Choroid plexus epithelial cell (primary cell): ENCODE measurements around the gene TGFBR2.

Source experiments
- DNase-seq: peaks from one replicate; pipeline ENCODE4 v3.0.0-alpha.2; 2010; ENCODE audit warnings: low read depth
- H3K4me3 ChIP-seq: 2 replicates; pipeline ENCODE4 v1.5.1; 2011; ENCODE audit warnings: low read depth, mild to moderate bottlenecking, control low read depth, low read length, moderate library complexity
- TF ChIP-seq, protein P1 (sequence below): conservative IDR thresholded peaks from 2 replicates; pipeline ENCODE4 v1.5.1; 2011; ENCODE audit warnings: low read depth, mild to moderate bottlenecking, control low read depth, inconsistent platforms, low read length, moderate library complexity

TGFBR2 gene

DNA sequence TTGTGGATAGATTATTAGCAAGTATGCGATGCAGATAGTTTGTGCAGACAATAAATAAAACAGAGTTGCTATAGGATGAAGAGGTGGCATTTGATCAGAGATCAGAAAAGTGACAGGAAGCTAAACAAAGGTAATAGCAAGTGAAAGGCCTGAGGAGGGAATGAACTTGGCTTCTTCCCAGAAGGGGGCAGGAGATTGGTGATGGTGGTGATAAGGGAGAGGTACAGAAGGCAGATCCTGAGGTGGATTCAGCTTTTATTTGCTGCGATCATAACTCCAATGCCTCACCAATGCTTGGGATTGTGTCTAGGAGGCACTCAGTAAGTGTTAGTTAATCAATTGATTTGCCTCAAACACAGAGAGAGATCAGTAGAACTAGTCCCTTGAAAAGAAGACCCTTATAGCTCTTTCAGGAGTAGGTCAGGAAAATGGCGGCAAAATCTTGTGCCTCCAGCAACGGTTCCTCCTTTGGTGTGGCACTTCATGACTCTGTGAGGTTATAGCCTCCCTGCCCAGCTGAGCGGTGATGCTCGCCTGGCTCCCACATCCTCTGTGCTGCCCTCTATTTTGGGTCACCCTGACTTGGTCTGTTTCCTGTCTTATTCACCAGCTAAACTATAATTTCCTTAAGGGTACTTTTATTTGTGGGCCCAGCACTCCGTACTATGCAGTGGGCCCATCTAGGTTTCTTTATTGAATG lies 37.5 kb downstream of the TGFBR2 start:
- no peak for DNase-seq
- no peak overlapping the region for H3K4me3 ChIP-seq
- TF ChIP-seq, protein P1, sequence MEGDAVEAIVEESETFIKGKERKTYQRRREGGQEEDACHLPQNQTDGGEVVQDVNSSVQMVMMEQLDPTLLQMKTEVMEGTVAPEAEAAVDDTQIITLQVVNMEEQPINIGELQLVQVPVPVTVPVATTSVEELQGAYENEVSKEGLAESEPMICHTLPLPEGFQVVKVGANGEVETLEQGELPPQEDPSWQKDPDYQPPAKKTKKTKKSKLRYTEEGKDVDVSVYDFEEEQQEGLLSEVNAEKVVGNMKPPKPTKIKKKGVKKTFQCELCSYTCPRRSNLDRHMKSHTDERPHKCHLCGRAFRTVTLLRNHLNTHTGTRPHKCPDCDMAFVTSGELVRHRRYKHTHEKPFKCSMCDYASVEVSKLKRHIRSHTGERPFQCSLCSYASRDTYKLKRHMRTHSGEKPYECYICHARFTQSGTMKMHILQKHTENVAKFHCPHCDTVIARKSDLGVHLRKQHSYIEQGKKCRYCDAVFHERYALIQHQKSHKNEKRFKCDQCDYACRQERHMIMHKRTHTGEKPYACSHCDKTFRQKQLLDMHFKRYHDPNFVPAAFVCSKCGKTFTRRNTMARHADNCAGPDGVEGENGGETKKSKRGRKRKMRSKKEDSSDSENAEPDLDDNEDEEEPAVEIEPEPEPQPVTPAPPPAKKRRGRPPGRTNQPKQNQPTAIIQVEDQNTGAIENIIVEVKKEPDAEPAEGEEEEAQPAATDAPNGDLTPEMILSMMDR: no peak

DNA sequence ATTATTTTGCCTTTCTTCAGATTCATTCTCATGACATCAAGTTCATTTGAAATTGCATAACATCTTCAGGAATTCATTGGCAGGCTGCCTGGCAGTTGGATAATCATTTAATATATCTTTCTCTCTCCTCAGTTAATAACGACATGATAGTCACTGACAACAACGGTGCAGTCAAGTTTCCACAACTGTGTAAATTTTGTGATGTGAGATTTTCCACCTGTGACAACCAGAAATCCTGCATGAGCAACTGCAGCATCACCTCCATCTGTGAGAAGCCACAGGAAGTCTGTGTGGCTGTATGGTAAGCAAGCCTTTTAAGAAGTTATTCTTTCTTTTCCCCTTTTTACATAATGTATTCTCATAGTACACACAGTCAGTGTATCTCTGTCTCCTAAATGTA lies 38.2 kb downstream of the TGFBR2 start:
- TF ChIP-seq, protein P1: no peak
- DNase-seq: peak; percentile 89
- H3K4me3 ChIP-seq: no peak overlapping the region

DNA sequence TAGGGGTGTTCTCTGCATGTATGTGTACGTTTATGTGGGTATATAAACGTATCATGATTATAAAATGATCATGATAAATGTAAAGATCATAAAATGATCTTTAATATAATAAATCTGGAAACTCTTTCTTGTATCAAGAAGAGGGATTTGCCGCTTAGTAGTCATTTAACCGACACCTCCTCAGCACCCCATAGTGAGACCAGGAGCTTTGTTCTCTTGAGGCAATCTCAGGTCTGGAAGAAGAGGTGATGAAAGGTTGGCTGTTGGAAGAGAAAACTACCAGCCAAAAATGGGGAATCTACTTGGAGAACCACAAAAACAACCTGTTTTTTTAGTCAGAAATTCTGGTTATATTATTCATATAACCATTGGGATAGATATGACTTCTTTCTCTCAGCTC lies 38.7 kb downstream of the TGFBR2 start:
- H3K4me3 ChIP-seq: no peak overlapping the region
- no peak for DNase-seq

DNA sequence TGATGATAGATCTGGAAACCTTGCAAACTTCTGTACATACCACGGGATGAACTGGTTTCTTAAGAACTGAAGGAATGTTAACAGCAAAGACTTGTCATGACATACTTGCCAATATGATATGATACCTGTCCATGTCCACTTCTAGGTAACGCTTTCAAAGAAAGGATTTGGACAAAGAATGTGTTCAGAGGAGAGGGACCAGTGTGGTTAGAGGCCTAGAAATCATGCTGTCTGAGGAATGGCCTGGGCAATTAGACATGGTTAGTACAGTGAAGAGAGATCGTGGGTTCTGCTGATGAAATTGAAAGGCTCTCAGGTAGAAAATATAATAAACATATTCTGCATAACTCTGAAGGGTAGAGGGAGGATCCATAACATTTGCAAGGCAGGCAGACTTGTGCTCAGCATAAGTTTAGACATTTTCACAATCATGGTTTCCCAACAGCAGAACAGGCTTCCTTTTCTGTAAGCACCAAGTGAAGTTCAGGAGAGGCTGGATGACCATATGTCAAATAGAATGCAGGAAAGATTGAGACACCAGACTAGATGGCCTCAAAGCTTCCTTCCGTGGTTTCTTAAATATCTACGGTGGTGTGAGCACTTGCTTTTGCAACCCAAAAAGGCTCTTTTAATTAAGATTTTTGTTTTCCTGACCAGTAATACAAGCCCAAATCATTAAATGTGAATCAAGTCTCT lies 39.9 kb downstream of the TGFBR2 start:
- peak; percentile 83 for DNase-seq
- no peak overlapping the region for H3K4me3 ChIP-seq
- TF ChIP-seq, protein P1: no peak

More for the DNA sequence above, 38.7 kb downstream of the TGFBR2 start:
- TF ChIP-seq, protein P1: no peak

DNA sequence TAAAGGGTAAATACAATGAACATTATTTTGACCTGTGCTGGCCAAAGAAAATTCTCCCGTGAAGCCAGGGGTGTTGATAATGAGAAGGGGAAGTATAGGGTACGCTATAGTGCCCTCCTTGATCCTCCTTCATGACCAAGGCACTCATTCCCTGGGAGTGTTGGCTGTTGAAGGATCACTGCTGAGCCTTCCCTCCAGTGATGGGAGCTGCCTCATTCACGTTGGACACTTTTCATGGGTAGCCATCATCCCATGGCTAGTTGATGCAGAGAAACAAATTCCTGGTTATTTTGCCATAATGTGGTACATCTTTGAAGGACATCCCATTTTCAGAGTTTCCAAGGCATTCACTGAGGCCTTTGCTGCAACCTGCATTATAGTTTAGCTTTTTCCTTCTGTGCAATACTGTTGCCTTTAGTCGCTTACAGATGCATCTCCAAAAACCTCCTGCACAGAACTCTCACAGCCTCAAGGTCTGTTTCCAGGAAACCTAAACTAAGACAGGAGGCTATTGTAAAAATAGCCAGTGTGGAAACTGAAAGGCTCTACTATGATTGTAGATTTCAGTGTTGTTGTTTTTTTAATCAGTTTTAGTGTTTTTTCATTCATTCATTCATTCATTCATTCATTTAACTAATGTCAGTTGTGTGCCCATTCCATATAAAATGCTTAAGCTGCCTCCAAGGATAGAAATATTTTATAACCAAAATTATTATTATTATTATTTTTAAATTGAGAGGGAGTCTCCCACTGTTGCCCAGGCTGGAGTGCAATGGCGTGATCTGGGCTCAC lies 40.8 kb downstream of the TGFBR2 start:
- TF ChIP-seq, protein P1: no peak
- DNase-seq: no peak
- H3K4me3 ChIP-seq: no peak overlapping the region

DNA sequence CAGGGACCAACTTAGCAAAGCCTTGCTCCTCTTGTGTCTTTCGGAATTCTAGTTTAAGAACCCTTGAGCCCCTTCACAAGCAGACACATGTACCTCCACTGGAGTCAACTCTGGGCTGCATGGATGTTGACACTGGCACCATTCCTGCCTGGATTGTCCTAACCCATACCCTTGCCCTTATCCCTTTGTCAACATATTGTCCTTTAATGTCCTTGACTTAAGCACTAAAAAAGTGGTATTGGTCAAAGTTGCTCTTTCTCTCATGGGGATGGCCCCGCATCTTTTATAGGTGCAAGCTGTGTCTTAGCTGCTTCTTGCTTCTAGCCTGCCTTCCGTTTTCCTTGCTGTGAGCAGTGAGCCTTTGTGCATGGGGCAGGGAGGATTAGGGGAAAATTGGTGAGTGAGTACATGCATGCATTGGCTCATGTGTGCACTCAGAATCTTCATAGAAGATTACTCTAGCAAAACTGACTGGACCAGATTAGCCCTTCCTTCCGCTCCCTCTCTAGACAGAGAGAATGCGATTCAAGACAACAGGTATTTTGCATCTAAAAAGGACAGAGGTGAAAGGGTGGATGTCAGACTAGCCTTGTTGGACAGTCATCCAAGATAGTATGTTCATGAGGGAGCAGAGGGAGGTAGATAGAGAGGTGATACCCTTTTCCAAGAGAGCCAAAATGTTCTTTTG lies 42.4 kb downstream of the TGFBR2 start:
- H3K4me3 ChIP-seq: no peak overlapping the region
- no peak for DNase-seq
- TF ChIP-seq, protein P1: no peak
